HepG2 (cell line): Measurements from ENCODE around the gene RPF1. TPM values are rescaled to one million over a fixed set of nuclear protein-coding genes. Genes with fewer than 3 reads are reported as not detected.

Source experiments
- ATAC-seq: fragments of 200-7000 bp; cut with Tn5 transposase; 3 replicates; pipeline ENCODE4 v1.9.1; 2020; ENCODE audit warnings: mild to moderate bottlenecking, moderate library complexity
- BruUV-seq: library from RNA; stranded (reverse); fragments of 400-500 nt; replicated peaks from 2 replicates; lab custom pipeline; 2021; lab: Mats Ljungman, UMichigan
- CTCF ChIA-PET: fragments of 300-600 bp; formaldehyde crosslinking; extraction: SDS; loops from one replicate; lab custom pipeline; 2021; ENCODE audit warnings: low total read pairs, inconsistent platforms, low intra/inter-chr PET ratio; lab: Yijun Ruan, JAX
- POLR2A ChIA-PET: fragments of 350-600 bp; sonication (Branson Sonifier 250); formaldehyde crosslinking; loops from one replicate; lab custom pipeline; 2020; ENCODE audit warnings: antibody characterized with exemption, inconsistent platforms; lab: Yijun Ruan, JAX
- DNase-seq: peaks from one replicate; pipeline ENCODE4 v3.0.0-alpha.2; 2015; ENCODE audit warnings: low spot score
- FAIRE-seq: peaks from 3 replicates; lab custom pipeline; 2011; peaks lifted over from hg19 to GRCh38; lab: Jason Lieb, UNC
- H2AFZ ChIP-seq: one replicate; pipeline ENCODE4 v1.6.1; 2011; ENCODE audit warnings: low read length, inconsistent platforms
- H3K27ac ChIP-seq: fragments of 300-600 bp; 3 replicates; pipeline ENCODE4 v1.8.0; 2011; ENCODE audit warnings: mixed run types, mild to moderate bottlenecking, mixed read lengths, low read length, inconsistent platforms; ENCODE audit not compliant: insufficient read depth; ENCODE audit errors: extremely low read length
- H3K27me3 ChIP-seq, 2 experiments: fragments of 200-600 bp in 1 of 2; 2 replicates in 1 of 2; 3 replicates in 1 of 2; pipeline versions ENCODE4 v1.6.0 to v1.8.0; 2011; ENCODE audit warnings: low read length in 2 of 2, mild to moderate bottlenecking in 2 of 2, moderate library complexity in 2 of 2, inconsistent platforms in 1 of 2; ENCODE audit not compliant: insufficient read depth in 2 of 2, control insufficient read depth in 1 of 2
- H3K36me3 ChIP-seq, 2 experiments: fragments of 200-600 bp in 1 of 2; replicated peaks in 1 of 2; 2 replicates in 1 of 2; 3 replicates in 1 of 2; pipeline versions ENCODE4 v1.5.1 to v1.8.0; 2011; ENCODE audit warnings: low read length in 2 of 2, inconsistent platforms in 1 of 2; ENCODE audit not compliant: insufficient read depth in 2 of 2, control insufficient read depth in 1 of 2
- H3K4me1 ChIP-seq: 2 replicates; pipeline ENCODE4 v1.5.1; 2012; ENCODE audit warnings: low read length, inconsistent platforms; ENCODE audit not compliant: insufficient read depth
- H3K4me2 ChIP-seq: 2 replicates; pipeline ENCODE4 v1.6.0; 2011; ENCODE audit warnings: low read depth, low read length, inconsistent platforms
- H3K4me3 ChIP-seq, 3 experiments: fragments of 200-600 bp in 1 of 3; sonication (generic), shearing (Covaris generic) in 1 of 3; replicated peaks in 1 of 3; 2 replicates each; pipeline ENCODE4 v1.5.1; 2011 to 2016; ENCODE audit warnings: low read length in 3 of 3, inconsistent platforms in 2 of 3, low read depth in 2 of 3, mild to moderate bottlenecking in 2 of 3, control low read depth in 1 of 3, mixed read lengths in 1 of 3; ENCODE audit not compliant: insufficient read depth in 1 of 3
- H3K79me2 ChIP-seq: one replicate; pipeline ENCODE4 v1.6.1; 2011; ENCODE audit warnings: low read length, inconsistent platforms; ENCODE audit not compliant: insufficient read depth
- H3K9ac ChIP-seq: 2 replicates; pipeline ENCODE4 v1.6.0; 2011; ENCODE audit warnings: mild to moderate bottlenecking, low read depth, low read length, inconsistent platforms; ENCODE audit not compliant: insufficient read depth
- H3K9me3 ChIP-seq: 2 replicates; pipeline ENCODE4 v1.5.1; 2012; ENCODE audit warnings: mild to moderate bottlenecking, low read length
- H4K20me1 ChIP-seq: 2 replicates; pipeline ENCODE4 v1.6.0; 2011; ENCODE audit warnings: inconsistent platforms, mild to moderate bottlenecking, low read length, moderate library complexity; ENCODE audit not compliant: insufficient read depth
- ARID5B ChIP-seq: IDR thresholded peaks from 2 replicates; pipeline ENCODE4 v1.4.0; 2020; ENCODE audit warnings: mild to moderate bottlenecking, missing genetic modification reagents
- ETS1 ChIP-seq: sonication (generic); formaldehyde crosslinking; IDR thresholded peaks from 2 replicates; pipeline ENCODE4 v1.4.0; 2020; ENCODE audit warnings: missing genetic modification reagents
- GABPA ChIP-seq, 2 experiments: IDR thresholded peaks; 2 replicates each; pipeline ENCODE4 v1.6.1; 2011 to 2016; ENCODE audit warnings: low read depth in 2 of 2, low read length in 1 of 2, missing biosample characterization in 1 of 2, missing genetic modification characterization in 1 of 2
- MAFF ChIP-seq: IDR thresholded peaks from 2 replicates; pipeline ENCODE4 v1.6.1; 2011; ENCODE audit warnings: low read depth, low read length, improper control_type of control experiment
- PHF21A ChIP-seq: sonication (generic); formaldehyde crosslinking; IDR thresholded peaks from 2 replicates; pipeline ENCODE4 v1.5.0; 2020; ENCODE audit warnings: mild to moderate bottlenecking, missing genetic modification reagents
- PREB ChIP-seq: sonication (generic); formaldehyde crosslinking; IDR thresholded peaks from 2 replicates; pipeline ENCODE4 v1.4.0; 2020; ENCODE audit warnings: missing genetic modification reagents
- SIN3A ChIP-seq: IDR thresholded peaks from 2 replicates; pipeline ENCODE4 v1.6.1; 2011; ENCODE audit warnings: low read depth, mild to moderate bottlenecking, control low read depth, low read length, borderline replicate concordance
- SNAI1 ChIP-seq: sonication (generic); formaldehyde crosslinking; IDR thresholded peaks from 2 replicates; pipeline ENCODE4 v1.5.0; 2020; ENCODE audit warnings: mild to moderate bottlenecking, missing genetic modification reagents, borderline replicate concordance
- ZBTB7B ChIP-seq: sonication (generic); formaldehyde crosslinking; IDR thresholded peaks from 2 replicates; pipeline ENCODE4 v1.4.0; 2020; ENCODE audit warnings: missing genetic modification reagents
- ZFP37 ChIP-seq: sonication (generic); formaldehyde crosslinking; IDR thresholded peaks from 2 replicates; pipeline ENCODE4 v1.4.0; 2020; ENCODE audit warnings: missing genetic modification reagents, borderline replicate concordance
- ZFP62 ChIP-seq: sonication (generic); formaldehyde crosslinking; IDR thresholded peaks from 2 replicates; pipeline ENCODE4 v1.4.0; 2020; ENCODE audit warnings: missing genetic modification reagents
- ZNF670 ChIP-seq: sonication (generic); formaldehyde crosslinking; IDR thresholded peaks from 2 replicates; pipeline ENCODE4 v1.8.0; 2022; ENCODE audit warnings: mild to moderate bottlenecking, missing genetic modification reagents, borderline replicate concordance
- ZNF761 ChIP-seq: sonication (generic); formaldehyde crosslinking; conservative IDR thresholded peaks from 2 replicates; pipeline ENCODE4 v1.4.0; 2020; ENCODE audit warnings: mild to moderate bottlenecking, missing genetic modification reagents
- ZNF777 ChIP-seq: sonication (generic); formaldehyde crosslinking; IDR thresholded peaks from 2 replicates; pipeline ENCODE4 v1.4.0; 2020; ENCODE audit warnings: missing genetic modification reagents
- ZNF790 ChIP-seq: sonication (generic); formaldehyde crosslinking; IDR thresholded peaks from 2 replicates; pipeline ENCODE4 v1.8.0; 2022; ENCODE audit warnings: missing genetic modification reagents, mild to moderate bottlenecking, borderline replicate concordance
- WGBS: methylation state at CpG from one replicate; pipeline ENCODE4 v1.1.6; 2017; ENCODE audit warnings: low lambda C conversion rate; 5-methylcytosine and 5-hydroxymethylcytosine counted together
- in situ Hi-C: cut with HindIII; loops from 2 replicates; pipeline ENCODE4 v1.10.0; 2017; ENCODE audit warnings: low pct_unique_long_range_greater_than_20kb; ENCODE audit not compliant: extremely low pct_ligation_motif_present
- intact Hi-C: fragments of 100-400 bp; cut with micrococcal nuclease; formaldehyde crosslinking; loops from one replicate; pipeline ENCODE4 v1.10.0; 2022; ENCODE audit not compliant: unreplicated experiment
- polyA plus RNA-seq, 8 experiments: library from polyadenylated mRNA; depleted of rRNA in 3 of 8; stranded (reverse) in 7 of 8; unstranded in 1 of 8; fragments of >200 nt; fragmentation: Illumina TruSeq in 4 of 8; extraction: Trizol in 4 of 8; gene quantifications; 2 replicates each; pipeline versions ENCODE4 v1.2.1 to v1.2.3, GENCODE V29; 2011 to 2016; ENCODE audit warnings: low read depth in 4 of 8, missing spikeins in 1 of 8, mixed read lengths in 1 of 8; ENCODE audit not compliant: insufficient read depth in 1 of 8
- total RNA-seq, 5 experiments: library from RNA; depleted of rRNA; stranded (reverse); fragments of >200 nt; fragmentation: Illumina TruSeq; extraction: Trizol; gene quantifications; 2 replicates each; pipeline ENCODE4 v1.2.3, GENCODE V29; 2016; ENCODE audit warnings: low read depth in 1 of 5

RPF1 gene
- total and polyA plus RNA-seq, 2 of the 13 experiments (the other 11 are each of a cell fraction or from before 2014, with no cell fraction given), result 23.0 to 39.0 TPM

- in situ Hi-C loops, result no loop called here
- Histone ChIP-seq H2AFZ (no peak overlapping the region), H3K36me3 (no peaks in the 10 kb centered on the region), H3K27me3 (no peaks in the 10 kb centered on the region), H3K4me3 (no peak overlapping the region), H3K4me2 (no peak overlapping the region), H3K4me1 (no peaks in the 10 kb centered on the region), H3K79me2 (no peaks in the 10 kb centered on the region), H3K27ac (no peak overlapping the region), H4K20me1 (no peaks in the 10 kb centered on the region), H3K9me3 (no peaks in the 10 kb centered on the region), H3K9ac (no peak overlapping the region)
- CTCF ChIA-PET, result no interaction called here
- no TSS peak for BruUV-seq
- TF ChIP-seq ZFP37 (no peak), GABPA (IDR thresholded peaks at IDR 0.05; ENCODE audit: low read depth, low read length) (no peak), GABPA (CRISPR knock-in tag; IDR thresholded peaks at IDR 0.05; ENCODE audit: low read depth) (no peak), ARID5B (CRISPR knock-in tag) (no peak), SIN3A (no peak), ZFP62 (CRISPR knock-in tag) (no peak), ZBTB7B (CRISPR knock-in tag) (no peak), SNAI1 (no peak), ZNF761 (CRISPR knock-in tag) (no peak), ETS1 (no peak), PHF21A (CRISPR knock-in tag) (no peak), ZNF790 (CRISPR knock-in tag) (no peak), MAFF (no peak), PREB (CRISPR knock-in tag) (no peak), ZNF777 (CRISPR knock-in tag) (no peak), ZNF670 (CRISPR knock-in tag) (no peak)
- FAIRE-seq (no peak), DNase-seq (no peak), ATAC-seq (no peak)
- 0% methylated on average over 4 of the region's 4 CpGs for WGBS
- POLR2A ChIA-PET, result no interaction called here
- intact Hi-C loops, result loop anchor here (5.0 kb wide), 1 partner anchor 313 kb away; no protein-coding TSS in a partner anchor
Observed at GRCh38 chr1:84434801-84435549, 44.1 kb upstream of the RPF1 start.
